IMR-90 (cell line): Measurements from ENCODE around the gene NHSL2. TPM values are rescaled to one million over a fixed set of nuclear protein-coding genes. Genes with fewer than 3 reads are reported as not detected.

Experiments used
- ATAC-seq: fragments of 200-7000 bp; cut with Tn5 transposase; 2 replicates; pipeline ENCODE4 v1.9.1; 2020; ENCODE audit warnings: low read depth, mild to moderate bottlenecking, moderate library complexity
- BruUV-seq: library from RNA; stranded (reverse); fragments of 400-500 nt; replicated peaks from 2 replicates; lab custom pipeline; 2021; lab: Mats Ljungman, UMichigan
- CTCF ChIA-PET: fragments of 300-600 bp; formaldehyde crosslinking; extraction: SDS; loops from one replicate; lab custom pipeline; 2021; ENCODE audit warnings: antibody characterized with exemption; lab: Yijun Ruan, JAX
- POLR2A ChIA-PET: fragments of 300-600 bp; sonication (Branson Sonifier 250); formaldehyde crosslinking; loops from one replicate; lab custom pipeline; 2022; ENCODE audit warnings: antibody characterized with exemption; ENCODE audit not compliant: unreplicated experiment; lab: Charles Lee
- DNase-seq: peaks from one replicate; pipeline ENCODE4 v3.0.0; 2013
- H2AFZ ChIP-seq: replicated peaks from 2 replicates; pipeline ENCODE3; 2013; ENCODE audit warnings: low read length, mild to moderate bottlenecking; ENCODE audit not compliant: poor library complexity
- H2AK5ac ChIP-seq: 2 replicates; pipeline ENCODE4 v1.6.1; 2013; ENCODE audit warnings: low read depth, low read length, inconsistent platforms
- H2AK9ac ChIP-seq: replicated peaks from 2 replicates; pipeline ENCODE3; 2013; ENCODE audit warnings: mild to moderate bottlenecking, low read depth, low read length, moderate library complexity; ENCODE audit not compliant: poor library complexity
- H2BK120ac ChIP-seq: 2 replicates; pipeline ENCODE4 v1.6.1; 2013; ENCODE audit warnings: low read depth, low read length, inconsistent platforms
- H2BK15ac ChIP-seq: 3 replicates; pipeline ENCODE4 v1.6.1; 2013; ENCODE audit warnings: low read depth, low read length, inconsistent platforms
- H2BK20ac ChIP-seq: 2 replicates; pipeline ENCODE4 v1.6.1; 2013; ENCODE audit warnings: low read depth, mild to moderate bottlenecking, inconsistent platforms, low read length, moderate library complexity
- H2BK5ac ChIP-seq: 2 replicates; pipeline ENCODE4 v1.6.1; 2013; ENCODE audit warnings: mild to moderate bottlenecking, low read depth, low read length, inconsistent platforms; ENCODE audit not compliant: poor library complexity, severe bottlenecking
- H3K14ac ChIP-seq: replicated peaks from 2 replicates; pipeline ENCODE4 v1.6.1; 2013; ENCODE audit warnings: low read depth, low read length, inconsistent platforms
- H3K18ac ChIP-seq: 2 replicates; pipeline ENCODE4 v1.6.1; 2013; ENCODE audit warnings: low read depth, low read length, control low read depth
- H3K23ac ChIP-seq: 2 replicates; pipeline ENCODE4 v1.6.1; 2013; ENCODE audit warnings: low read depth, low read length, inconsistent platforms
- H3K27ac ChIP-seq: 2 replicates; pipeline ENCODE4 v1.5.1; 2013; ENCODE audit warnings: mild to moderate bottlenecking, control low read depth, low read length; ENCODE audit not compliant: insufficient read depth
- H3K27me3 ChIP-seq: 2 replicates; pipeline ENCODE4 v1.6.1; 2013; ENCODE audit warnings: low read length; ENCODE audit not compliant: control insufficient read depth, insufficient read depth
- H3K36me3 ChIP-seq: 2 replicates; pipeline ENCODE4 v1.6.1; 2013; ENCODE audit warnings: low read length, mixed read lengths; ENCODE audit not compliant: control insufficient read depth, insufficient read depth
- H3K4ac ChIP-seq: 2 replicates; pipeline ENCODE4 v1.6.1; 2013; ENCODE audit warnings: low read depth, low read length, inconsistent platforms
- H3K4me1 ChIP-seq: 2 replicates; pipeline ENCODE4 v1.6.1; 2013; ENCODE audit warnings: low read length, mixed read lengths; ENCODE audit not compliant: control insufficient read depth, insufficient read depth
- H3K4me2 ChIP-seq: 2 replicates; pipeline ENCODE4 v1.6.1; 2013; ENCODE audit warnings: low read depth, mild to moderate bottlenecking, control low read depth, low read length, moderate library complexity
- H3K4me3 ChIP-seq: 2 replicates; pipeline ENCODE4 v1.5.1; 2013; ENCODE audit warnings: low read depth, mild to moderate bottlenecking, control low read depth, low read length, moderate library complexity; ENCODE audit not compliant: insufficient read depth
- H3K56ac ChIP-seq: 2 replicates; pipeline ENCODE4 v1.6.1; 2013; ENCODE audit warnings: low read length, inconsistent platforms; ENCODE audit not compliant: insufficient read depth; ENCODE audit errors: extremely low read depth
- H3K79me1 ChIP-seq, 2 experiments: 2 replicates each; pipeline ENCODE4 v1.6.1; 2013; ENCODE audit warnings: low read length in 2 of 2, inconsistent platforms in 1 of 2, low read depth in 1 of 2
- H3K9ac ChIP-seq: 2 replicates; pipeline ENCODE4 v1.6.1; 2013; ENCODE audit warnings: low read depth, low read length, control low read depth
- H3K9me1 ChIP-seq: 2 replicates; pipeline ENCODE4 v1.6.1; 2013; ENCODE audit warnings: low read length, inconsistent platforms; ENCODE audit not compliant: insufficient read depth
- H3K9me3 ChIP-seq: 2 replicates; pipeline ENCODE4 v1.6.1; 2013; ENCODE audit warnings: low read length; ENCODE audit not compliant: control insufficient read depth, insufficient read depth
- H4K20me1 ChIP-seq: 2 replicates; pipeline ENCODE4 v1.6.1; 2013; ENCODE audit warnings: low read length, inconsistent platforms; ENCODE audit not compliant: insufficient read depth
- H4K5ac ChIP-seq: 2 replicates; pipeline ENCODE4 v1.6.1; 2013; ENCODE audit warnings: mild to moderate bottlenecking, low read depth, low read length, control low read depth
- H4K8ac ChIP-seq, 2 experiments: 2 replicates each; pipeline ENCODE4 v1.6.1; 2013; ENCODE audit warnings: low read depth in 2 of 2, low read length in 2 of 2, control low read depth in 1 of 2, inconsistent platforms in 1 of 2
- H4K91ac ChIP-seq: 2 replicates; pipeline ENCODE4 v1.6.1; 2013; ENCODE audit warnings: low read depth, low read length, inconsistent platforms; ENCODE audit not compliant: insufficient read depth
- BHLHE40 ChIP-seq: fragments of 150-350 bp; IDR thresholded peaks from 2 replicates; pipeline ENCODE4 v1.6.1; 2016; ENCODE audit warnings: mild to moderate bottlenecking, low read depth, low read length
- RAD21 ChIP-seq: IDR thresholded peaks from 2 replicates; pipeline ENCODE4 v1.6.1; 2012; ENCODE audit warnings: low read length, improper control_type of control experiment
- WGBS, 2 experiments: methylation state at CpG; one replicate each; pipeline versions ENCODE4 v1.1.5 to v1.1.7; 2013; ENCODE audit warnings: missing lambda C conversion rate in 2 of 2; ENCODE audit not compliant: insufficient read length in 1 of 2; ENCODE audit errors: extremely low coverage in 2 of 2; 5-methylcytosine and 5-hydroxymethylcytosine counted together
- dilution Hi-C: fragments of 300-500 bp; cut with HindIII; formaldehyde crosslinking; loops from one replicate; pipeline ENCODE4 v1.14.3; 2018; ENCODE audit warnings: low sequenced_read_pairs; ENCODE audit not compliant: unreplicated experiment
- in situ Hi-C: fragments of 300-500 bp; cut with MboI; formaldehyde crosslinking; loops from 3 replicates; pipeline ENCODE4 v1.14.3; 2019; ENCODE audit warnings: low sequenced_read_pairs, inconsistent platforms, mixed read lengths
- intact Hi-C: fragments of 100-400 bp; cut with micrococcal nuclease; formaldehyde crosslinking; loops from 2 replicates; pipeline ENCODE4 v1.10.0; 2022
- polyA plus RNA-seq, 3 experiments: library from polyadenylated mRNA; depleted of rRNA; stranded (reverse); fragments of >200 nt; gene quantifications; 2 replicates each; pipeline ENCODE4 v1.2.3, GENCODE V29; 2012; ENCODE audit warnings: low replicate concordance in 1 of 3
- total RNA-seq: library from RNA; depleted of rRNA; stranded (reverse); fragments of >200 nt; gene quantifications from 2 replicates; pipeline ENCODE4 v1.2.3, GENCODE V29; 2012
- TF ChIP-seq, protein P1 (sequence below): conservative IDR thresholded peaks from 2 replicates; pipeline ENCODE4 v1.5.1; 2012; ENCODE audit warnings: mild to moderate bottlenecking, low read depth, low read length, improper control_type of control experiment

Gene NHSL2
- total and polyA plus RNA-seq, 2 of the 4 experiments (the other 2 are of a cell fraction): 0.72 to 0.75 TPM

- ATAC-seq (no peak), DNase-seq (no peak)
- no peaks in the 10 kb centered on the region for H3K36me3 ChIP-seq
- no peak overlapping the region for H3K27ac ChIP-seq
- 0 out of 2 replicates have a peak, but pooled peaks cover 6% of the 10 kb centered on the region for H4K20me1 ChIP-seq
- H3K4me1 ChIP-seq: peaks cover 7% of the 10 kb centered on the region; the same call in 1 of the 2 replicates
- H3K18ac ChIP-seq: no peak overlapping the region
- no peak overlapping the region for H2AFZ ChIP-seq
- in situ Hi-C loops (no loop called here), intact Hi-C loops (no loop called here), dilution Hi-C loops (no loop called here)
- no peak overlapping the region for H3K56ac ChIP-seq
- H3K23ac ChIP-seq: no peak overlapping the region
- no peaks in the 10 kb centered on the region for H3K79me1 ChIP-seq
- H2BK120ac ChIP-seq: no peak overlapping the region
- no peak overlapping the region for H2AK9ac ChIP-seq
- H3K9ac ChIP-seq: no peak overlapping the region
- ChIA-PET POLR2A (no interaction called here), CTCF (no interaction called here)
- H3K27me3 ChIP-seq: peaks cover 48% of the 10 kb centered on the region
- no peak overlapping the region for H3K4me3 ChIP-seq
- H3K9me3 ChIP-seq: no peaks in the 10 kb centered on the region
- no peak overlapping the region for H2BK15ac ChIP-seq
- no peak overlapping the region for H3K4ac ChIP-seq
- H3K4me2 ChIP-seq: no peak overlapping the region
- H4K91ac ChIP-seq: no peak overlapping the region
- no peak overlapping the region for H4K5ac ChIP-seq
- no peak overlapping the region for H2BK5ac ChIP-seq
- H2BK20ac ChIP-seq: no peak overlapping the region
- no peak overlapping the region for H3K14ac ChIP-seq
- H3K9me1 ChIP-seq: no peaks in the 10 kb centered on the region
- no TSS peak for BruUV-seq
- TF ChIP-seq, protein P1, sequence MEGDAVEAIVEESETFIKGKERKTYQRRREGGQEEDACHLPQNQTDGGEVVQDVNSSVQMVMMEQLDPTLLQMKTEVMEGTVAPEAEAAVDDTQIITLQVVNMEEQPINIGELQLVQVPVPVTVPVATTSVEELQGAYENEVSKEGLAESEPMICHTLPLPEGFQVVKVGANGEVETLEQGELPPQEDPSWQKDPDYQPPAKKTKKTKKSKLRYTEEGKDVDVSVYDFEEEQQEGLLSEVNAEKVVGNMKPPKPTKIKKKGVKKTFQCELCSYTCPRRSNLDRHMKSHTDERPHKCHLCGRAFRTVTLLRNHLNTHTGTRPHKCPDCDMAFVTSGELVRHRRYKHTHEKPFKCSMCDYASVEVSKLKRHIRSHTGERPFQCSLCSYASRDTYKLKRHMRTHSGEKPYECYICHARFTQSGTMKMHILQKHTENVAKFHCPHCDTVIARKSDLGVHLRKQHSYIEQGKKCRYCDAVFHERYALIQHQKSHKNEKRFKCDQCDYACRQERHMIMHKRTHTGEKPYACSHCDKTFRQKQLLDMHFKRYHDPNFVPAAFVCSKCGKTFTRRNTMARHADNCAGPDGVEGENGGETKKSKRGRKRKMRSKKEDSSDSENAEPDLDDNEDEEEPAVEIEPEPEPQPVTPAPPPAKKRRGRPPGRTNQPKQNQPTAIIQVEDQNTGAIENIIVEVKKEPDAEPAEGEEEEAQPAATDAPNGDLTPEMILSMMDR: no peak
- TF ChIP-seq RAD21 (no peak), BHLHE40 (no peak)
- no CpG with 5 or more reads among the region's 6 CpGs for WGBS, 2 experiments
- H2AK5ac ChIP-seq: no peak overlapping the region
- H4K8ac ChIP-seq: no peak overlapping the region
These were observed 130.5 kb downstream of the NHSL2 start for GRCh38 chrX:72041176-72041575.
